ENCODE measurements around the gene FRMD4A. TPM values are rescaled to one million over a fixed set of nuclear protein-coding genes. Genes with fewer than 3 reads are reported as not detected.

The FRMD4A gene
- total and polyA plus RNA-seq, 2 experiments from 2014 or later: 3.7 to 12.6 TPM

GRCh38 chr10:14196113-14196512 is 134.6 kb downstream of the FRMD4A start:
- DNase-seq (ENCODE audit: low read depth in 1 of 2, low spot score in 1 of 2): no peak
- no peaks in the 10 kb centered on the region for H3K4me1 ChIP-seq (ENCODE audit: low read depth)
- TF ChIP-seq CTCF (IDR thresholded peaks at IDR 0.05; ENCODE audit: low read depth, low read length): no peak
- no peaks in the 10 kb centered on the region for H3K36me3 ChIP-seq
- no peak overlapping the region for H3K4me3 ChIP-seq
- H3K27me3 ChIP-seq: no peaks in the 10 kb centered on the region
- H3K27ac ChIP-seq: no peak overlapping the region
- no peaks in the 10 kb centered on the region for H3K9me3 ChIP-seq (ENCODE audit: low read depth)

- H3K9me3 ChIP-seq (ENCODE audit: low read depth): no peaks in the 10 kb centered on the region
- no peak overlapping the region for H3K27ac ChIP-seq
- H3K36me3 ChIP-seq: no peaks in the 10 kb centered on the region
- TF ChIP-seq CTCF (IDR thresholded peaks at IDR 0.05; ENCODE audit: low read depth, low read length): no peak
- DNase-seq (ENCODE audit: low read depth in 1 of 2, low spot score in 1 of 2): no peak
- H3K27me3 ChIP-seq: no peaks in the 10 kb centered on the region
- no peak overlapping the region for H3K4me3 ChIP-seq
- H3K4me1 ChIP-seq (ENCODE audit: low read depth): no peaks in the 10 kb centered on the region
These were observed 135.3 kb downstream of the FRMD4A start for GRCh38 chr10:14195433-14195832.

- no peak for DNase-seq (ENCODE audit: low read depth in 1 of 2, low spot score in 1 of 2)
- Histone ChIP-seq H3K27me3 (no peaks in the 10 kb centered on the region), H3K4me3 (no peak overlapping the region), H3K4me1 (ENCODE audit: low read depth) (no peaks in the 10 kb centered on the region), H3K36me3 (no peaks in the 10 kb centered on the region), H3K9me3 (ENCODE audit: low read depth) (no peaks in the 10 kb centered on the region), H3K27ac (no peak overlapping the region)
- no peak for TF ChIP-seq CTCF (IDR thresholded peaks at IDR 0.05; ENCODE audit: low read depth, low read length)
These were observed 138.0 kb downstream of the FRMD4A start for GRCh38 chr10:14192746-14193145.

- H3K27ac ChIP-seq: no peak overlapping the region
- no peaks in the 10 kb centered on the region for H3K27me3 ChIP-seq
- no peak for DNase-seq (ENCODE audit: low read depth in 1 of 2, low spot score in 1 of 2)
- H3K36me3 ChIP-seq: no peaks in the 10 kb centered on the region
- no peaks in the 10 kb centered on the region for H3K4me1 ChIP-seq (ENCODE audit: low read depth)
- H3K9me3 ChIP-seq (ENCODE audit: low read depth): no peaks in the 10 kb centered on the region
- TF ChIP-seq CTCF (IDR thresholded peaks at IDR 0.05; ENCODE audit: low read depth, low read length): no peak
- H3K4me3 ChIP-seq: no peak overlapping the region
These were observed 138.9 kb downstream of the FRMD4A start for GRCh38 chr10:14191871-14192270.

GRCh38 chr10:14191407-14191806 is 139.3 kb downstream of the FRMD4A start:
- H3K4me1 ChIP-seq (ENCODE audit: low read depth): no peaks in the 10 kb centered on the region
- DNase-seq (ENCODE audit: low read depth in 1 of 2, low spot score in 1 of 2): no peak
- no peak overlapping the region for H3K4me3 ChIP-seq
- TF ChIP-seq CTCF (IDR thresholded peaks at IDR 0.05; ENCODE audit: low read depth, low read length): no peak
- no peaks in the 10 kb centered on the region for H3K27me3 ChIP-seq
- H3K27ac ChIP-seq: no peak overlapping the region
- no peaks in the 10 kb centered on the region for H3K9me3 ChIP-seq (ENCODE audit: low read depth)
- H3K36me3 ChIP-seq: no peaks in the 10 kb centered on the region

- no peak for TF ChIP-seq CTCF (IDR thresholded peaks at IDR 0.05; ENCODE audit: low read depth, low read length)
- DNase-seq (ENCODE audit: low read depth in 1 of 2, low spot score in 1 of 2): no peak
- no peaks in the 10 kb centered on the region for H3K36me3 ChIP-seq
- H3K27ac ChIP-seq: no peak overlapping the region
- no peaks in the 10 kb centered on the region for H3K4me1 ChIP-seq (ENCODE audit: low read depth)
- H3K27me3 ChIP-seq: no peaks in the 10 kb centered on the region
- no peaks in the 10 kb centered on the region for H3K9me3 ChIP-seq (ENCODE audit: low read depth)
- no peak overlapping the region for H3K4me3 ChIP-seq
These were observed 140.0 kb downstream of the FRMD4A start for GRCh38 chr10:14190702-14191101.
